Activated naive CD4-positive, alpha-beta T cell treated with anti-CD3 and anti-CD28 coated beads, Interleukin-2, amount 10 ng/mL, durations not matched to agents 7 days and 5 days (primary cell): ENCODE results near the gene TMEM233.

ENCODE experiments used
- CTCF ChIA-PET: fragments of 350-600 bp; sonication (Branson Sonifier 250); formaldehyde crosslinking; loops from one replicate; lab custom pipeline; 2021; ENCODE audit warnings: antibody characterized with exemption; lab: Charles Lee
- DNase-seq: peaks from one replicate; pipeline ENCODE4 v3.0.0-alpha.2; 2020
- H3K27ac Mint-ChIP-seq: one replicate; pipeline ENCODE4 v1.8.0; 2021; ENCODE audit warnings: mild to moderate bottlenecking, moderate library complexity, mixed read lengths
- H3K27me3 Mint-ChIP-seq: one replicate; pipeline ENCODE4 v1.8.0; 2021; ENCODE audit warnings: mild to moderate bottlenecking, mixed read lengths
- H3K36me3 Mint-ChIP-seq: one replicate; pipeline ENCODE4 v1.8.0; 2021; ENCODE audit warnings: mixed read lengths
- H3K4me1 Mint-ChIP-seq: one replicate; pipeline ENCODE4 v1.8.0; 2021; ENCODE audit warnings: mixed read lengths
- H3K4me3 Mint-ChIP-seq: one replicate; pipeline ENCODE4 v1.8.0; 2021; ENCODE audit warnings: mild to moderate bottlenecking, moderate library complexity, mixed read lengths
- H3K9me3 Mint-ChIP-seq: one replicate; pipeline ENCODE4 v1.8.0; 2021; ENCODE audit warnings: mixed read lengths

Gene TMEM233

DNA sequence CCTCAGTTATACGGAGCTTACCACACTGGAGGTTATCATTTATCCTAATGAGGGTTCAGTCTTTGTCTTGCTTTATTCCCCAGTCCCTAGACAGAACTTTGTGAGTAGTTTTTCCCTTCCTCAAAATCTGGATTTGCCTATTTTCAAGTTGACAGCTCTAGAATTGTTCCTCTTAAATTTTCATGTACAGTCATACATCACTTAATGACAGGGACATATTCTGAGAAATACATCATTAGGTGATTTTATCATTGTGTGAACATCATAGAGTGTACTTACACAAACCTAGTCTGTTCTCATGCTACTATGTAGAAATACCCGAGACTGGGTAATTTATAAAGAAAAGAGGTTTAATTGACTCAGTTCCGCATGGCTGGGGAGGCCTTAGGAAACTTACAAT lies 77.5 kb downstream of the TMEM233 start:
- Mint-ChIP-seq H3K4me3 (no peak overlapping the region), H3K36me3 (peaks cover 69% of the 10 kb centered on the region), H3K9me3 (no peaks in the 10 kb centered on the region), H3K27ac (peak overlapping the region; percentile 53), H3K27me3 (no peaks in the 10 kb centered on the region), H3K4me1 (peaks cover 75% of the 10 kb centered on the region)
- no peak for DNase-seq
- CTCF ChIA-PET: no interaction called here

- DNase-seq: no peak
- Mint-ChIP-seq H3K4me1 (peaks cover 64% of the 10 kb centered on the region), H3K27me3 (no peaks in the 10 kb centered on the region), H3K27ac (no peak overlapping the region), H3K4me3 (no peak overlapping the region), H3K36me3 (peaks cover 80% of the 10 kb centered on the region), H3K9me3 (no peaks in the 10 kb centered on the region)
- CTCF ChIA-PET: interaction anchor here (0.6 kb wide), 1 partner anchor 413 kb away, joined by 3 read pairs; no protein-coding TSS in a partner anchor
Observed at GRCh38 chr12:119672194-119672593, 78.6 kb downstream of the TMEM233 start.

DNA sequence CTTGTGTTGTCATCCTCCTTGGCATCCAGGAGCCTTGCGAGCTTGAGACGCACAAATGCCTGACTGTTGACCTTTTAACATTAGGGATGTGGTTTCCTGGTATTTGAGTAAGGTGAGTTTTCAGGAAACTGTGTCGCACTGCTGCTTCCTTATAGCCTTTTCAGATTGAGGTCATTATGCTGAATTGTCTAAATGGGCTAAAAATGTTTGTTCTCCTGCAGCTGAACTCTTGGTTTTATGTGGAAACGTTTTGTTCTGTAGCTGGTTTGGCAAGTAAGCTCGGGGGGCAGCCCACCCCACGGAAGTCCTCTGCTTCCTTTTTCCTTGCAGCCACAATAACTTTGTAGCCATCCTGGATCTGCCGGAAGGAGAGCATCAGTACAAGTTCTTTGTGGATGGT lies 80.1 kb downstream of the TMEM233 start:
- CTCF ChIA-PET: no interaction called here
- Mint-ChIP-seq H3K4me1 (peaks cover 56% of the 10 kb centered on the region), H3K9me3 (no peaks in the 10 kb centered on the region), H3K27me3 (no peaks in the 10 kb centered on the region), H3K36me3 (peaks cover 85% of the 10 kb centered on the region), H3K4me3 (peak overlapping the region; percentile 22), H3K27ac (peak overlapping the region; percentile 84)
- DNase-seq: no peak

DNA sequence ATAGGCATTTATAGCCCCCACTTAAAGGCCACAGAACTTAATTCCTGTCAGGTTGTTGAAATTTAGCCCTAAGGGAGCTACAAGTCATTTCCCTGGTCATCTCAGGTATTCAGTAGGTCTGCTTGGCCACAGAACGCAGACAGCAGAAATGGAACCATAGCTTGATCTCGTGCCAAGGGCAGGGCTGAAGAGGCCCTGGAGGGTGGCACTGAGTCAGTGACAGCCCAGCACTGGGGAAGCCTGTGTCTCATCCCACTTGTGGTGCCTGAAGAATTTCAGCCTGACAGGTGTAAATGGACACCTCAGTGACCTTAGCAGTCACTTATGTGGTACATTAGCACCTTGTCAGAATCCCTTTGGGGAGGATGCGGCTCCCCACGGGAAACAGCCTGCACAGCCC lies 81.0 kb downstream of the TMEM233 start:
- Mint-ChIP-seq H3K27ac (peak overlapping the region; percentile 84), H3K27me3 (no peaks in the 10 kb centered on the region), H3K36me3 (peaks cover 89% of the 10 kb centered on the region), H3K9me3 (no peaks in the 10 kb centered on the region), H3K4me3 (no peak overlapping the region), H3K4me1 (peaks cover 56% of the 10 kb centered on the region)
- DNase-seq: no peak
- CTCF ChIA-PET: no interaction called here

- Mint-ChIP-seq H3K4me3 (no peak overlapping the region), H3K36me3 (peaks cover 89% of the 10 kb centered on the region), H3K27me3 (no peaks in the 10 kb centered on the region), H3K9me3 (no peaks in the 10 kb centered on the region), H3K4me1 (peaks cover 41% of the 10 kb centered on the region), H3K27ac (peak overlapping the region; percentile 61)
- no peak for DNase-seq
- CTCF ChIA-PET: interaction anchor here (0.5 to 1.5 kb wide), 2 partner anchors 9 to 224 kb away, joined by 3 to 4 read pairs; partner anchors contain the start of gene PRKAB1
Observed at GRCh38 chr12:119676022-119676421, 82.4 kb downstream of the TMEM233 start.

DNA sequence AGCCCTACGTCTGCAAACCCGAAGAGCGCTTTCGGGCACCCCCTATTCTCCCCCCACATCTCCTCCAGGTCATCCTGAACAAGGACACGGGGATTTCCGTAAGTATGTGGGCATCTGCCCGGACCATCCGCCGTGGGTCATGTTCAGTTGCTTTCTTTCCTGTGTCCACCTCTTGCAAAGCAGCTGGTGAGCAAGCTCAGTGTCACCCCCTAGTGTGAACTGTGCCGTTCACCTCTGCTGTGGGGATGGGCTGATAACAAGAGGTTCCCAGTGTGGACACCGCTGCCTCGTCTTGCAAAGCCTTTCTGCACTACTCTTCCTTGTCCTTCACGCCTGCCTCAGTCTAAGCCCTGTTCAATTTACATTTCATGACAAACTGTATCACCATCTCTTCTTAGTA lies 83.0 kb downstream of the TMEM233 start:
- DNase-seq: no peak
- Mint-ChIP-seq H3K4me3 (no peak overlapping the region), H3K4me1 (peaks cover 36% of the 10 kb centered on the region), H3K27me3 (no peaks in the 10 kb centered on the region), H3K27ac (no peak overlapping the region), H3K9me3 (no peaks in the 10 kb centered on the region), H3K36me3 (peaks cover 87% of the 10 kb centered on the region)
- CTCF ChIA-PET: interaction anchor here (0.5 to 1.5 kb wide), 2 partner anchors 9 to 223 kb away, joined by 3 to 4 read pairs; partner anchors contain the start of gene PRKAB1

DNA sequence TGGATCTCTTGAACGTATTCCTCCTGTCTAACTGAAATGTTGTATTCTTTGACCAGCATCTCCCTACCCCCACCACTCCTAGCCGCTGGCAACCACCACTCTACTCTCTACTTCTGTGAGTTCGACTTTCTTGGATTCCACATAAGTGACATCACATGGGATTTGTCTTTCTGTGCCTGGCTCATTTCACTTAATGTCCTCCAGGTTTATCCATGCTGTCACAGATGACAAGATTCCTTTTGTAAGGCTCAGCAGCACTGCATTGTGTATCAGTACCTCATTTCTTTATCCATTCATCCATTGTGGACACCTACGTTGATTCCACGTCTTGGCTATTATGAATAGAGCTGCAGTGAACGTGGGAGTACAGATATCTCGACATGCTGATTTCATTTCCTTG lies 84.9 kb downstream of the TMEM233 start:
- H3K9me3 Mint-ChIP-seq: no peaks in the 10 kb centered on the region
- H3K36me3 Mint-ChIP-seq: peaks cover 78% of the 10 kb centered on the region
- H3K27ac Mint-ChIP-seq: peak overlapping the region; percentile 37
- H3K4me3 Mint-ChIP-seq: no peak overlapping the region
- DNase-seq: no peak
- CTCF ChIA-PET: no interaction called here
- H3K4me1 Mint-ChIP-seq: peaks cover 36% of the 10 kb centered on the region
- H3K27me3 Mint-ChIP-seq: no peaks in the 10 kb centered on the region

DNA sequence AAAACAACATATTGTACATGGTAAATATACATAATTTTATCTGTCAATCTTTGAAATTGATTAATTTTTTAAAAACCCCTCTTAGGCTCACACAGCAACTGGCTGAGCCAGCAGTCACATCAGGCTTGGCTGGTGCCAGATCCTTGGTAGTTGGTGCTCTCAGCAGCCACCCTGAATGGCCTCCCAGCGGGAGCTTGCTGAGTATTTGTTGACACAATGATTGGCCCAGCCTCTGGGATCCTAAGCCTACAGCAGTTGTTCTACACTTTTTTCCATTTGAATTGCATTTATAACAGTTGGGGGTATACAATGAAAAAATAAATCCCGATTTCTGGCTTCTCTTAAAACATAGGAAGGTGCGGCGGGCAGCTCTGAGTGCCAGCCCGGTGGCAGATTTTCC lies 85.5 kb downstream of the TMEM233 start:
- DNase-seq: no peak
- peaks cover 76% of the 10 kb centered on the region for H3K36me3 Mint-ChIP-seq
- no peaks in the 10 kb centered on the region for H3K9me3 Mint-ChIP-seq
- H3K27ac Mint-ChIP-seq: no peak overlapping the region
- H3K27me3 Mint-ChIP-seq: no peaks in the 10 kb centered on the region
- peaks cover 31% of the 10 kb centered on the region for H3K4me1 Mint-ChIP-seq
- CTCF ChIA-PET: no interaction called here
- no peak overlapping the region for H3K4me3 Mint-ChIP-seq

GRCh38 chr12:119679490-119679889 lies 85.9 kb downstream of the TMEM233 start:
- Mint-ChIP-seq H3K4me3 (no peak overlapping the region), H3K36me3 (peaks cover 75% of the 10 kb centered on the region)
- CTCF ChIA-PET: no interaction called here

DNA sequence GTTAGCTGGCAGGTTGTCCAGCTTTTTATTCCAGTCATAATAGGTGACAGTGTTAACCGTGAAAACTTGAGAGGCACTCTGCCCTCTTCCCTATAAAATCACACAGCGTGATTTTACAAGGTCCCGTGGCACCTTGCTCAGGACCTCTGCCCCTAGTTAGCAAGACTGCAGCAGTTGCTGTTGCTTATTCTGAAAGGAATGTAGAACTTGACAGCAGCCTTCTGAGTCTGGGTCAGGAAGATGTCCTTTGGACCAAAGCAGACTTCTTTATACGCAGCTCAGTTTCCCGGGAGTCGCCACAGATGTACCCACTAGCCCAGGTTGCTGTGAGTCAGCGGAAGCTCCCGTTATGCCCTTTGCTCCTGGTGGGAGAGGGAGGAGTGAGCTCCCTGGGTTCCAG lies 87.5 kb downstream of the TMEM233 start:
- CTCF ChIA-PET: interaction anchor here (0.9 to 2.2 kb wide), 2 partner anchors 13 to 236 kb away, joined by 5 to 8 read pairs; partner anchors contain the start of gene PRKAB1
- peaks cover 70% of the 10 kb centered on the region for H3K36me3 Mint-ChIP-seq

More at GRCh38 chr12:119679490-119679889, 85.9 kb downstream of the TMEM233 start:
- Mint-ChIP-seq H3K9me3 (no peaks in the 10 kb centered on the region), H3K27me3 (no peaks in the 10 kb centered on the region), H3K4me1 (peaks cover 27% of the 10 kb centered on the region), H3K27ac (no peak overlapping the region)
- DNase-seq: no peak

GRCh38 chr12:119681728-119682638 lies 88.4 kb downstream of the TMEM233 start:
- no peak for DNase-seq
- peak overlapping the region; percentile 81 for H3K27ac Mint-ChIP-seq
- H3K9me3 Mint-ChIP-seq: no peaks in the 10 kb centered on the region
- H3K27me3 Mint-ChIP-seq: no peaks in the 10 kb centered on the region
- H3K4me3 Mint-ChIP-seq: no peak overlapping the region
- H3K36me3 Mint-ChIP-seq: peaks cover 68% of the 10 kb centered on the region
- CTCF ChIA-PET: interaction anchor here (0.9 to 2.2 kb wide), 2 partner anchors 14 to 237 kb away, joined by 5 to 8 read pairs; partner anchors contain the start of gene PRKAB1
- H3K4me1 Mint-ChIP-seq: peaks cover 22% of the 10 kb centered on the region

More for the DNA sequence above, 87.5 kb downstream of the TMEM233 start:
- H3K9me3 Mint-ChIP-seq: no peaks in the 10 kb centered on the region
- DNase-seq: no peak
- H3K4me3 Mint-ChIP-seq: no peak overlapping the region
- peaks cover 22% of the 10 kb centered on the region for H3K4me1 Mint-ChIP-seq
- no peaks in the 10 kb centered on the region for H3K27me3 Mint-ChIP-seq
- H3K27ac Mint-ChIP-seq: no peak overlapping the region

GRCh38 chr12:119682639-119683252 lies 89.2 kb downstream of the TMEM233 start:
- Mint-ChIP-seq H3K27ac (peak overlapping the region; percentile 70), H3K4me3 (no peak overlapping the region), H3K9me3 (no peaks in the 10 kb centered on the region), H3K4me1 (peaks cover 22% of the 10 kb centered on the region), H3K36me3 (peaks cover 71% of the 10 kb centered on the region), H3K27me3 (no peaks in the 10 kb centered on the region)
- CTCF ChIA-PET: interaction anchor here (1.3 to 2.2 kb wide), 2 partner anchors 15 to 17 kb away, joined by 3 to 8 read pairs; partner anchors contain the start of gene PRKAB1
- DNase-seq: no peak

- peaks cover 22% of the 10 kb centered on the region for H3K4me1 Mint-ChIP-seq
- no peak overlapping the region for H3K27ac Mint-ChIP-seq
- CTCF ChIA-PET: interaction anchor here (1.3 to 2.2 kb wide), 2 partner anchors 15 to 18 kb away, joined by 3 to 8 read pairs; partner anchors contain the start of gene PRKAB1
- no peaks in the 10 kb centered on the region for H3K9me3 Mint-ChIP-seq
- no peak for DNase-seq
- peaks cover 68% of the 10 kb centered on the region for H3K36me3 Mint-ChIP-seq
- no peaks in the 10 kb centered on the region for H3K27me3 Mint-ChIP-seq
- no peak overlapping the region for H3K4me3 Mint-ChIP-seq
Observed at GRCh38 chr12:119683413-119683812, 89.8 kb downstream of the TMEM233 start.

DNA sequence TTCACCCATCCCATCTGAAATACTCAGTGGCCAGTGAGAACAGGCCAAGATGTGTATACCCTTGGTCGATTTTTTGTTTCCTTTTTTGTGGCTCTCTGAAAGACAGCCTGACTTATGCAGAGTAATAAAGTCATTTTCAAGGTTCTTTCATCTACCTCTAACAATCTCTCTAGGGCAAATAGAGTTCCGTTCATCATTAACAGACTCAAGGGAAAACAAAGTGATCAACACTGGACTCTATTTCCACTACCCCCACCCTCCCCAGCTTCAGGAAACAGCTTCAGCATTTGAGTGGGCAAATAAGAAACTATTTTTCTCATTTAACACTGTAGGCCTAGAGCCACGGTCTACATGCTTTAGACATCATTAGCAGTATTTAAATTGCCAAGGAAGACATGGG lies 90.2 kb downstream of the TMEM233 start:
- H3K9me3 Mint-ChIP-seq: no peaks in the 10 kb centered on the region
- H3K4me3 Mint-ChIP-seq: no peak overlapping the region
- no peaks in the 10 kb centered on the region for H3K27me3 Mint-ChIP-seq
- peaks cover 22% of the 10 kb centered on the region for H3K4me1 Mint-ChIP-seq
- peak overlapping the region; percentile 64 for H3K27ac Mint-ChIP-seq
- CTCF ChIA-PET: interaction anchor here (1.3 kb wide), 1 partner anchor 18 kb away, joined by 3 read pairs; no protein-coding TSS in a partner anchor
- H3K36me3 Mint-ChIP-seq: peaks cover 67% of the 10 kb centered on the region
- no peak for DNase-seq
